NB4 (cell line): ENCODE measurements around the gene PFAS.

Experiments used
- CTCF ChIP-seq: IDR thresholded peaks from one replicate; pipeline ENCODE4 v1.5.1; 2012; ENCODE audit warnings: low read depth, low read length
- MAX ChIP-seq: IDR thresholded peaks from 2 replicates; pipeline ENCODE4 v1.6.1; 2011; ENCODE audit warnings: low read depth, low read length
- MYC ChIP-seq: IDR thresholded peaks from 2 replicates; pipeline ENCODE4 v1.6.1; 2011; ENCODE audit warnings: low read depth, low read length
- POLR2A ChIP-seq: IDR thresholded peaks from 2 replicates; pipeline ENCODE4 v1.6.1; 2011; ENCODE audit warnings: mild to moderate bottlenecking; ENCODE audit not compliant: insufficient read length; ENCODE audit errors: extremely low read depth

- TF ChIP-seq CTCF, result no peak
- TF ChIP-seq MAX, result no peak
- TF ChIP-seq POLR2A, result no peak
- no peak for TF ChIP-seq MYC
Measured at GRCh38 chr17:8268550-8269298, 19.6 kb downstream of the PFAS start.
